K562 (cell line): Measurements from ENCODE around the gene FOXM1. TPM values are rescaled to one million over a fixed set of nuclear protein-coding genes. Genes with fewer than 3 reads are reported as not detected.

Experiments used
- ATAC-seq: fragments of 200-7000 bp; cut with Tn5 transposase; 3 replicates; pipeline ENCODE4 v1.9.1; 2020; ENCODE audit warnings: moderate library complexity
- BruUV-seq: library from RNA; stranded (reverse); fragments of 400-500 nt; replicated peaks from 2 replicates; lab custom pipeline; 2021; lab: Mats Ljungman, UMichigan
- CTCF ChIA-PET: fragments of 300-600 bp; formaldehyde crosslinking; extraction: SDS; loops from one replicate; lab custom pipeline; 2021; ENCODE audit warnings: low intra/inter-chr PET ratio; lab: Yijun Ruan, JAX
- POLR2A ChIA-PET: fragments of 300-600, 350-650 bp; sonication (Branson Sonifier 250); formaldehyde crosslinking; extraction: SDS; loops from one replicate; lab custom pipeline; 2021; ENCODE audit warnings: antibody characterized with exemption, inconsistent platforms; lab: Yijun Ruan, JAX
- DNase-seq, 4 experiments: peaks; one replicate each; pipeline versions ENCODE4 v3.0.0 to v3.0.0-alpha.2; 2011 to 2018; ENCODE audit warnings: low spot score in 3 of 4, mixed read lengths in 3 of 4; ENCODE audit errors: extremely low read depth in 1 of 4
- FAIRE-seq: peaks from 2 replicates; lab custom pipeline; 2011; peaks lifted over from hg19 to GRCh38; lab: Jason Lieb, UNC
- H2AFZ ChIP-seq: 2 replicates; pipeline ENCODE4 v1.6.0; 2011; ENCODE audit warnings: low read depth, low read length, control low read depth, inconsistent platforms
- H3K27ac ChIP-seq: fragments of 200-600 bp; 3 replicates; pipeline ENCODE4 v1.8.0; 2011; ENCODE audit warnings: low read depth, mild to moderate bottlenecking, control low read depth, inconsistent platforms, low read length, moderate library complexity, mixed read lengths; ENCODE audit errors: extremely low read depth
- H3K27me3 ChIP-seq, 2 experiments: fragments of 300-600 bp in 1 of 2; 2 replicates in 1 of 2; 3 replicates in 1 of 2; pipeline versions ENCODE4 v1.6.0 to v1.8.0; 2011; ENCODE audit warnings: inconsistent platforms in 2 of 2, low read length in 2 of 2, mild to moderate bottlenecking in 1 of 2, mixed read lengths in 1 of 2, moderate library complexity in 1 of 2; ENCODE audit not compliant: control insufficient read depth in 2 of 2, insufficient read depth in 2 of 2
- H3K36me3 ChIP-seq: fragments of 300-600 bp; 3 replicates; pipeline ENCODE4 v1.8.0; 2011; ENCODE audit warnings: mild to moderate bottlenecking, low read length, inconsistent platforms; ENCODE audit not compliant: control insufficient read depth, insufficient read depth
- H3K4me1 ChIP-seq, 2 experiments: fragments of 200-600 bp in 1 of 2; replicated peaks in 1 of 2; 2 replicates in 1 of 2; 3 replicates in 1 of 2; pipeline versions ENCODE4 v1.5.1 to v1.8.0; 2011; ENCODE audit warnings: inconsistent platforms in 2 of 2, low read length in 2 of 2, mild to moderate bottlenecking in 1 of 2, mixed read lengths in 1 of 2, moderate library complexity in 1 of 2; ENCODE audit not compliant: control insufficient read depth in 2 of 2, insufficient read depth in 2 of 2
- H3K4me2 ChIP-seq: 2 replicates; pipeline ENCODE4 v1.6.1; 2011; ENCODE audit warnings: low read length, control low read depth, inconsistent platforms, mixed read lengths; ENCODE audit not compliant: insufficient read depth
- H3K4me3 ChIP-seq: fragments of 200-600 bp; sonication (generic), shearing (Covaris generic); 2 replicates; pipeline ENCODE4 v1.5.1; 2016; ENCODE audit warnings: control low read depth, inconsistent platforms
- H3K79me2 ChIP-seq: fragments of 200-600 bp; 3 replicates; pipeline ENCODE4 v1.8.0; 2011; ENCODE audit warnings: low read length, inconsistent platforms; ENCODE audit not compliant: control insufficient read depth, insufficient read depth
- H3K9ac ChIP-seq, 2 experiments: 2 replicates each; pipeline versions ENCODE4 v1.6.0 to v1.6.1; 2011; ENCODE audit warnings: low read depth in 2 of 2, low read length in 2 of 2, control low read depth in 1 of 2, inconsistent platforms in 1 of 2, mild to moderate bottlenecking in 1 of 2, mixed read lengths in 1 of 2; ENCODE audit not compliant: insufficient read depth in 1 of 2
- H3K9me1 ChIP-seq: one replicate; pipeline ENCODE4 v1.6.0; 2011; ENCODE audit warnings: inconsistent platforms, mild to moderate bottlenecking, low read length, moderate library complexity; ENCODE audit not compliant: control insufficient read depth, insufficient read depth
- H3K9me3 ChIP-seq: replicated peaks from 2 replicates; pipeline ENCODE4 v1.5.1; 2011; ENCODE audit warnings: low read depth, low read length, inconsistent platforms; ENCODE audit not compliant: control insufficient read depth, insufficient read depth
- H4K20me1 ChIP-seq: replicated peaks from 2 replicates; pipeline ENCODE4 v1.6.1; 2011; ENCODE audit warnings: low read length, inconsistent platforms, mixed read lengths; ENCODE audit not compliant: control insufficient read depth, insufficient read depth
- CEBPG ChIP-seq, 3 experiments: fragments of 200-800 bp in 1 of 3; sonication (Bioruptor generic) in 1 of 3; sonication (generic) in 1 of 3; formaldehyde crosslinking in 1 of 3; IDR thresholded peaks in 2 of 3; conservative IDR thresholded peaks in 1 of 3; 2 replicates each; pipeline versions ENCODE4 v1.6.1 to v1.8.0; 2016 to 2022; ENCODE audit warnings: missing compliant biosample characterization in 2 of 3, missing genetic modification characterization in 2 of 3, mild to moderate bottlenecking in 1 of 3, missing genetic modification reagents in 1 of 3
- GABPA ChIP-seq: fragments of 200-800 bp; sonication (Bioruptor generic); conservative IDR thresholded peaks from 2 replicates; pipeline ENCODE4 v1.6.1; 2016; ENCODE audit warnings: low read depth, missing genetic modification characterization, missing compliant biosample characterization
- GATAD2A ChIP-seq: fragments of 450-650 bp; IDR thresholded peaks from 2 replicates; pipeline ENCODE4 v1.6.1; 2017
- NR2C1 ChIP-seq, 2 experiments: fragments of 450-650 bp; IDR thresholded peaks; 2 replicates each; pipeline ENCODE4 v1.6.1; 2017; ENCODE audit warnings: mild to moderate bottlenecking in 2 of 2, antibody characterized with exemption in 1 of 2, inconsistent platforms in 1 of 2, missing compliant biosample characterization in 1 of 2, missing genetic modification characterization in 1 of 2
- WGBS: fragments of 100-300 bp; shearing (Covaris generic); methylation state at CpG from one replicate; pipeline ENCODE4 v1.1.6; 2016; ENCODE audit warnings: low coverage, mixed read lengths; ENCODE audit not compliant: insufficient coverage; ENCODE audit errors: missing lambda C conversion rate; 5-methylcytosine and 5-hydroxymethylcytosine counted together
- in situ Hi-C: fragments of 300-500 bp; cut with MboI; formaldehyde crosslinking; loops from 4 replicates; pipeline ENCODE4 v1.15.0; 2018; ENCODE audit warnings: inconsistent platforms, mixed read lengths
- intact Hi-C: fragments of 100-400 bp; cut with micrococcal nuclease; formaldehyde crosslinking; loops from 2 replicates; pipeline ENCODE4 v1.14.2; 2022
- polyA plus RNA-seq, 8 experiments: library from polyadenylated mRNA; depleted of rRNA in 4 of 8; stranded (reverse) in 5 of 8; unstranded in 3 of 8; fragments of >200 nt; fragmentation: Nextera tagmentation in 2 of 8; fragmentation: Illumina TruSeq in 1 of 8; extraction: Ambion mirVana in 2 of 8; extraction: Trizol in 1 of 8; gene quantifications; 2 replicates each; pipeline versions ENCODE4 v1.2.1 to v1.2.3, GENCODE V29; 2011 to 2014; ENCODE audit warnings: inconsistent platforms in 1 of 8, missing spikeins in 1 of 8
- total RNA-seq, 7 experiments: library from RNA; depleted of rRNA in 6 of 7; stranded (reverse); fragments of >200 nt in 6 of 7; fragmentation: Illumina TruSeq in 2 of 7; extraction: Trizol in 2 of 7; gene quantifications; 2 replicates each; pipeline versions ENCODE4 v1.2.1 to v1.2.3, GENCODE V29; 2011 to 2021; ENCODE audit warnings: low replicate concordance in 1 of 7
- TF ChIP-seq, protein P1 (sequence below): fragments of 250-450 bp; sonication (Bioruptor Pico); IDR thresholded peaks from 2 replicates; pipeline ENCODE4 v1.5.0; 2021; ENCODE audit warnings: mild to moderate bottlenecking, borderline replicate concordance
- TF ChIP-seq, protein P2 (sequence below), 2 experiments: fragments of 450-650 bp in 1 of 2; sonication (generic) in 1 of 2; formaldehyde crosslinking in 1 of 2; IDR thresholded peaks in 1 of 2; conservative IDR thresholded peaks in 1 of 2; 2 replicates each; pipeline versions ENCODE4 v1.6.1 to v1.8.1; 2016 to 2023; ENCODE audit warnings: mild to moderate bottlenecking in 2 of 2, moderate library complexity in 2 of 2, inconsistent platforms in 1 of 2, missing genetic modification reagents in 1 of 2

FOXM1 gene
- total and polyA plus RNA-seq, 9 of the 15 experiments (the other 6 are each of a cell fraction or from before 2014, with no cell fraction given), result 8.9 to 46.9 (median 17.2) TPM

GRCh38 chr12:2851931-2852330 is 25.0 kb downstream of the FOXM1 start (continued):
- TF ChIP-seq, protein P1, sequence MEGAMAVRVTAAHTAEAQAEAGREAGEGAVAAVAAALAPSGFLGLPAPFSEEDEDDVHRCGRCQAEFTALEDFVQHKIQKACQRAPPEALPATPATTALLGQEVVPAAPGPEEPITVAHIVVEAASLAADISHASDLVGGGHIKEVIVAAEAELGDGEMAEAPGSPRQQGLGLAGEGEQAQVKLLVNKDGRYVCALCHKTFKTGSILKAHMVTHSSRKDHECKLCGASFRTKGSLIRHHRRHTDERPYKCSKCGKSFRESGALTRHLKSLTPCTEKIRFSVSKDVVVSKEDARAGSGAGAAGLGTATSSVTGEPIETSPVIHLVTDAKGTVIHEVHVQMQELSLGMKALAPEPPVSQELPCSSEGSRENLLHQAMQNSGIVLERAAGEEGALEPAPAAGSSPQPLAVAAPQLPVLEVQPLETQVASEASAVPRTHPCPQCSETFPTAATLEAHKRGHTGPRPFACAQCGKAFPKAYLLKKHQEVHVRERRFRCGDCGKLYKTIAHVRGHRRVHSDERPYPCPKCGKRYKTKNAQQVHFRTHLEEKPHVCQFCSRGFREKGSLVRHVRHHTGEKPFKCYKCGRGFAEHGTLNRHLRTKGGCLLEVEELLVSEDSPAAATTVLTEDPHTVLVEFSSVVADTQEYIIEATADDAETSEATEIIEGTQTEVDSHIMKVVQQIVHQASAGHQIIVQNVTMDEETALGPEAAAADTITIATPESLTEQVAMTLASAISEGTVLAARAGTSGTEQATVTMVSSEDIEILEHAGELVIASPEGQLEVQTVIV (CRISPR knock-in tag), result no peak
- TF ChIP-seq GATAD2A, result no peak

DNA sequence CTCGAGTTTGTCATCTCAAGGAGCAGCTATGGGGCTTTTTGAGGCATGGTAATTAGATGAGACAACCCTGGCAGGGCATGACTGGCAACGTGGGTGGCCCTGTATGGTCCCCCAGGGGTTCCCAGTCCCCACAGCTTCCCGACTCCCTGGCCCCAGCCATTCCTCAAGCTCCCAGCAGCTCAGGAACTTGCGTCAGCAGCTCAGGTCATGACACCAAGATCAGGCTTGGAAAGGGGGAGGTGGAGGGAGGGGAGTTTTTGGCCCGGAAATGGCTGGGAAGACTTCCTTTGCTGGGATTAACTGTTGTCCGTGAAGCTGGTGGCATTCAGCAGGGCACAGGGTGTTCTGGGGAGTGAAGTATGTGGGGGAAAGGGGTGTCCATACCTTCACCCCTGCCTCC is 31.7 kb downstream of the FOXM1 start:
- in situ Hi-C loops, result no loop called here
- FAIRE-seq, result no peak
- WGBS, result 19% methylated on average over 4 of the region's 6 CpGs
- peak; percentile 53 for TF ChIP-seq GABPA (tag)
- no peak for TF ChIP-seq NR2C1 (IDR thresholded peaks at IDR 0.05)
- peak; percentile 55 for TF ChIP-seq NR2C1 (tag; IDR thresholded peaks at IDR 0.05)
- TF ChIP-seq CEBPG (CRISPR knock-in tag; IDR thresholded peaks at IDR 0.05), result no peak
- TF ChIP-seq CEBPG (tag; conservative IDR thresholded peaks at IDR 0.05 in 1 of 2, IDR thresholded peaks at IDR 0.05 in 1 of 2), result no peak
- TF ChIP-seq, protein P2, sequence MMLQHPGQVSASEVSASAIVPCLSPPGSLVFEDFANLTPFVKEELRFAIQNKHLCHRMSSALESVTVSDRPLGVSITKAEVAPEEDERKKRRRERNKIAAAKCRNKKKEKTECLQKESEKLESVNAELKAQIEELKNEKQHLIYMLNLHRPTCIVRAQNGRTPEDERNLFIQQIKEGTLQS (IDR thresholded peaks at IDR 0.05), result 0 out of 2 replicates have a peak, but pooled peaks have one; percentile 11
- TF ChIP-seq, protein P2 (CRISPR knock-in tag; conservative IDR thresholded peaks at IDR 0.05), result no peak

More for the DNA sequence above, 31.7 kb downstream of the FOXM1 start:
- no TSS peak for BruUV-seq
- Histone ChIP-seq H3K9me1 (no peaks in the 10 kb centered on the region), H3K79me2 (no peaks in the 10 kb centered on the region), H3K4me3 (no peak overlapping the region), H3K9me3 (no peaks in the 10 kb centered on the region), H4K20me1 (no peaks in the 10 kb centered on the region), H3K4me2 (peak overlapping the region; percentile 41; the same call in 1 of the 2 replicates), H3K4me1 (peaks cover 8% of the 10 kb centered on the region in 2 experiments; a peak in 4 of 5 replicates), H3K36me3 (no peaks in the 10 kb centered on the region), H3K27me3 (no peaks in the 10 kb centered on the region), H2AFZ (peak overlapping the region; percentile 68), H3K9ac (peak overlapping the region in 1 of 2 experiments; percentile 74; a peak in 2 of 4 replicates), H3K27ac (no peak overlapping the region; the same call in 2 of the 3 replicates)
- DNase-seq (peak in 1 of 4 experiments; percentile 24), ATAC-seq (peak; percentile 50)
- ChIA-PET CTCF (interaction anchor here (0.8 kb wide), 1 partner anchor 190 kb away, joined by 3 read pairs; no protein-coding TSS in a partner anchor), POLR2A (interaction anchor here (0.5 to 1.3 kb wide), 3 partner anchors 10 to 13 kb away, joined by 3 read pairs; no protein-coding TSS in a partner anchor)
- intact Hi-C loops, result no loop called here
